H4 (cell line): ENCODE results near the gene OGA. TPM values are rescaled to one million over a fixed set of nuclear protein-coding genes. Genes with fewer than 3 reads are reported as not detected.

ENCODE experiments used
- DNase-seq: peaks from one replicate; pipeline ENCODE4 v3.0.0-alpha.2; 2015; ENCODE audit warnings: low spot score
- total RNA-seq: library from RNA; depleted of rRNA; stranded (reverse); fragments of >200 nt; shearing (Covaris generic); gene quantifications from 2 replicates; pipeline ENCODE4 v1.2.3, GENCODE V29; 2014

The OGA gene
- total RNA-seq, 1 experiment from 2014 or later = 45.3 TPM

DNA sequence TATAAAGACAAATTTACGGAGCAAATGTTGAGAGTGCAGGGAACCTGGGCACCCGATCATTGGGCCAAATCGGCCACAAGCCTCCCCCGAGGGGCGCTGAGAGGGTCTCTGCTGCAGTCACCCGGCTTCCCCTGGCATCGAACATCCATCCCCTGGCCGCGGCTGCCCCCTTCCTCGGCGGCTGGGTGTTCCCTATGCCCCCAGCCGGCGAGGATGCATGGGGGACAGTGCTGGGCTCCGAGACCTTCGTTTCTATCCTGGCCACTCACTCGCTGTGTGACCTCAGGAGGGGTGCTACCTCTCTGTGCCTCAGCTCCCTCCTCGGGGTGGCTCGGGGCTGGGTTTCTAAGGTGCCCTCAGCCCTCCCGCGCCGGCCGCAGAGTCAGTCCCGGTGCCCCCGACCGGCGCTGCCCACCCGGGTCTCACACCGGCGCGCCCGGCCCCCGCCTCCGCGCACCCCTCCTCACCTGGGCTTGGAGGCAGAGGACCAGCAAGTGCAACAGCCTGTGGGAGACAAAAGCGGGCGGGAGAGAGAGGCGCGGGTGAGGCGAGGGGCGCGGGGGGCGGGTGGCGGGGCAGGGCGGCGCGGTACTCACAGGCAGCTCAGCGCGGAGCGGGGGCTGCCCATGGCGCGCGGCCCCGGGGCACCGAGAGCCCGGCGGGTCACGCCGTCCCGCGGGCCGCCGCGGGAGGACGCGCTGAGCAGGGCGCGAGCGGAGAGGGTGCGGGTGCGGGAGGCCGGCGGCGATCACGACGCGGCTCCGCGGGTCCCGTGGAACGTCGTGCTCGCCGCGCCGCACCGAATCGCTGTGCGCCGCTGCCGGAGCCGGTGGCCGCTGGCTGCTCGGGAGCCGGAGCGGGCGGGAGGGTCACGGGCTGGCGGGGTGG, 42.7 kb downstream of the OGA start, which contains the start of gene FGF8:
TSS of gene FGF8 (minus strand) at position 842 of the 888 bp plus-strand sequence. CDS start at position 628, 214 bp downstream.
- no peak for DNase-seq

DNA sequence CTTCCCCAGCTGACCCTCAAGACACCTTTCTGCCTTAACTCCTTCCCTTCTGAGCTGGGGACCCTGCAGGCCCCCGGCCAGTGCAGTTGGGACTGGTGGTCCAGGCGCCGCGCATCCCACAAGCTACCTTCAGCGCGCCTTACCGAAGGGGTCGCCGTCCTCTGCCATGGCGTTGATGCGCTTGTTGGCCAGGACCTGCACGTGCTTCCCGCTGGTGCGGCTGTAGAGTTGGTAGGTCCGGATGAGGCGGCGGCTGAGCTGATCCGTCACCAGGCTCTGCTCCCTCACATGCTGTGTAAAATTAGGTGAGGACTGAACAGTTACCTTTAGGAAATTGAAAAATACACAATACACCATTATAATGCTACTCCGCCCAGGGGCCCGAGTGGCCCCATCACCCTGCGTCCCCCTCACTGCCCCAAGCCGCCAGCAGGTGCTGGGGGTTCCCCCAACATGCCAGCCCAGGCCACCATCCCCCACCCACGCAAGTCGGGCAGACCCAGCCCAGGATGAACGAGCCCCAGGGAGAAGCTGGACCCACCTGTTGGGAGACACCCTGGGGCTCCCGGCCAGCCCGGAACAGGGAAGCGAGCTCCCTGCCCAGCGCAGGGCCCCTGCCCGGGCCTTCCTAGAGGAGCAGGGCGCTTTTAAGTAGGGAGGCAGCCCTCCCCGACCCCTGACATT, 43.5 kb downstream of the OGA start:
- DNase-seq = no peak

- no peak for DNase-seq
Observed at GRCh38 chr10:101773923-101774588, 44.2 kb downstream of the OGA start.

DNA sequence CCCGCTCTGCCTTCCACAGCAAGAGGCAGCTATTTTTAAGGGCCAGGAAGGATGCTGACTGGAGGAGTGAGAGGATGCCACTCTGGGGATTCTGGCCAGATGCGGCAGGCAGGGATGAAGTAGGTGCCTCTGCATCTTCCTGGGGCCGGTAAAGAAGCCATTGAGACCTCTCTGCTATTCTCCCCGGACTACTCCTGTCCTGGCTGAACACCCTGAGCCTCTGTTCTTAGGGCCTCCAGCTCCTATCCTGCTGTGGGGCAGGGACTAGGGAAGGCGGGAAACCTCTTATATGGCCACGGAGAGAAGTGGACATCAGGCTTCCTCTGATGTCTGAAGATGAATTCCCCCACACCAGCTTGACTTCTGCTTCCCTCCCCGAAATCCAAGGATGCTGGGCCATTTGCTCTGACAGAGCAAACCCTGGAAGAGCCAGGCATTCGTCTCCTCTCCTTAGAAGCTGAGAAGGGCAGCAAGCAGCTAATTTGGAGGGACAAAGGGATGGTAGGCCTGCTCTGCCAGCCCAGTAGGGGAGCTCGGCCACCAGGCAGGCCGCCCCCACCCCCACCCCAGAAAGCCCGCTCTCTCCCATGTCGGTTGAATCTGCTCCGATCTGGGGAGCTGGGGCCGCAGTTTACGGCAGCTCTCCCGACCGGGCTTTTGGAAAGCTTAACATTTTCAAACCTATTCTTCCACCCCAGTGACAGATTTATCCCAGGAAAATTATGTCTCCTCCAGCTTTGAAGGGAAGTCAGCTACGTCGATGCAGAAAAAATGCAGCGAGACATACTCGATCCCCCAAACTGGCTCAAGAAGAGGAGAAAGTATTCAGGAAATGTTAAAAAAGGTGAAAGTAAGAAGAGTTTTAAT, 45.1 kb downstream of the OGA start:
- DNase-seq = no peak

DNA sequence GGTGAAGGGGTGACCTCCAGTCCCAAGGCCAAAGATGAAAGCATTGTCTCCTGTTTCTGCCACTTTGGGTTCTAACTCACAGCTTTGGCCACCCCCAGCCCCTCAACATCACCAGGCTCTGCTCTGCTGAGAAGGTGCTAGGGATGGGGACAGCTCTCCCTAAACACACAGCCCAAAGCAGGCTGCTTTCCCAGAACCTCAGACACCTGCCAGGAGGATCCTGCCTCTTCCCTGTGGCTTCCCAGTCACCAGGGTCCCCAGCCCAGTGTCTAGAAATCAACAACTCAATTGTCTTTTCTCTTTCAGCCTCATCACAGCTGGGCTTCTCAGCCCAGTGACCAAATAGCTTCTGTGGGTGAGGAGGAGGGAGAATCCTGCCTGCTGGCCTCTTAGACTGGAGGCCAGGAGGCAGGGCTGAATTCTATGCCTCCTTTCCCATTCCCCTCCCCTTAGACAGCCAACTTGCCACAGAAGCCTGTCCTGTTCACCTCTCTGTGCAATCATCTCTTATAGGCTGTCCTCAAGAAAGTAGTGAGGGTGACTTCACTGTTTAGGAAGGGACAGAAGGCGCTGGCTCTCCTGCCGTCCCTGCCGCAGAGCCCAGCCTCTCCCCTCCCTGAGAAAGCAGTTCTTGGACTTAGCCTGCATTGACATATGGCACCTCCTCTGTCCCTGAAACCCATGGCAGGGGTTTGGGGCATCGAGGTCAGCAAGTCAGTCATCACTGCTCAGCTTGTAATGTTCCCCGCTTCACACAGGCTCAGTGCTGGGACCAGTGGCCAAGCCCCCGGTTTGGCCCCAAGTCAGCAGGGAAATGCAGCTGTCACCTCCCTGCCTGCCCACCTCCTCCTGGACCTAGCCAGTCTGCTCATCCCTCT, 46.0 kb downstream of the OGA start:
- DNase-seq = no peak

DNA sequence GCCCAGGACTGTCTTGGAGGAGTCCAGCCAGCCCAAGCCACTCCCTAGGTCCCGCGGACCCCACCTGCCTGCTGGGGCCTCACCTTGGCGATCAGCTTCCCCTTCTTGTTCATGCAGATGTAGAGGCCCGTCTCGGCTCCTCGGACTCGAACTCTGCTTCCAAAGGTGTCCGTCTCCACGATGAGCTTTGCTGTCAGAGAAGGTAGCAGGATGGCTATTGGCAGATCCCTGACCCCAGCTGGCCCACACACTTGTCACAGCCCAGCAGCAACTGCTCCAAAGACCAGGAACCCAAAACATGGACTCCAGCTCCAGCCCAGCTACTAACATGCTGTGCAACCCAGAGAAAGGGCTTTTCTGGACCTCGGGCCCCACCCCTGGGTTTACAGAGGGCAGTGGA, 46.9 kb downstream of the OGA start:
- no peak for DNase-seq

DNA sequence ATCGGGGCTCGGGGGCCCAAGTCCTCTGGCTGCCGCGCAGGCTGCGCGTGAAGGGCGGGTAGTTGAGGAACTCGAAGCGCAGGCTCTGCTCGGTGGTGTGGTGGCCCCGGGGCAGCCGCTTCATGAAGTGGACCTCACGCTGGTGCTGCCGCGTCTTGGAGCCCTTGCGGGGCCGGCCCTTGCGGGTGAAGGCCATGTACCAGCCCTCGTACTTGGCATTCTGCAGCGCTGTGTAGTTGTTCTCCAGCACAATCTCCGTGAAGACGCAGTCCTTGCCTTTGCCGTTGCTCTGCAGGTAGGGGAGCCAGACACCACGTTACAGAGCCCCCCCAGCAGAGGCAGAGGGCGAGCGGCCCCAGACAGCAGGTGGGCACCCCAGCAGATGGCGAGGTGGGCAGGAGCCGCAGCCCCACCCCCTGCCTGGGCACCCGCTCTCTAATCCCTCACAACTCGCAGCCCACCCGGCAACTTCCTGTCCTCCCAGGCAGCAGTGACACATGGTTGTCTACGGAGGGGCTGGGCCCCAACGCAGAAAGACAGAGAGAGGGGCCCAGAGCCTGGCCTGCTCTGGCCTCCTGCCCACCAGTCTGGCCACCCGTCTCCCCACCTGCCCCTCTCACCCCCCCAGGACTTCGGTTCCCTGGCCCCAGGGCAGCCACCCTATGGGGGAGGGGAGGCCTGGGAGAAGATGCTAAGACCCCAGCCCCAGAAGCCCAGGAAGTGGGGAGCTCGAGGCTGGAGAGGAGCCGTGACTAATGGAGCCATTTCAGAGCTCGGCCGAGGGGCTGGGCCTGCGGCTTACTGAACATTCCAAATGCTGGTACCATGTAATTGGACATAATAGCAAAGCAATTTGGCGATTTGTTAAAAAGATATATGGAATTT, 47.7 kb downstream of the OGA start:
- no peak for DNase-seq

- DNase-seq = no peak
Observed at GRCh38 chr10:101769541-101770180, 48.6 kb downstream of the OGA start.

GRCh38 chr10:101768791-101769170, 49.5 kb downstream of the OGA start:
- no peak for DNase-seq

DNA sequence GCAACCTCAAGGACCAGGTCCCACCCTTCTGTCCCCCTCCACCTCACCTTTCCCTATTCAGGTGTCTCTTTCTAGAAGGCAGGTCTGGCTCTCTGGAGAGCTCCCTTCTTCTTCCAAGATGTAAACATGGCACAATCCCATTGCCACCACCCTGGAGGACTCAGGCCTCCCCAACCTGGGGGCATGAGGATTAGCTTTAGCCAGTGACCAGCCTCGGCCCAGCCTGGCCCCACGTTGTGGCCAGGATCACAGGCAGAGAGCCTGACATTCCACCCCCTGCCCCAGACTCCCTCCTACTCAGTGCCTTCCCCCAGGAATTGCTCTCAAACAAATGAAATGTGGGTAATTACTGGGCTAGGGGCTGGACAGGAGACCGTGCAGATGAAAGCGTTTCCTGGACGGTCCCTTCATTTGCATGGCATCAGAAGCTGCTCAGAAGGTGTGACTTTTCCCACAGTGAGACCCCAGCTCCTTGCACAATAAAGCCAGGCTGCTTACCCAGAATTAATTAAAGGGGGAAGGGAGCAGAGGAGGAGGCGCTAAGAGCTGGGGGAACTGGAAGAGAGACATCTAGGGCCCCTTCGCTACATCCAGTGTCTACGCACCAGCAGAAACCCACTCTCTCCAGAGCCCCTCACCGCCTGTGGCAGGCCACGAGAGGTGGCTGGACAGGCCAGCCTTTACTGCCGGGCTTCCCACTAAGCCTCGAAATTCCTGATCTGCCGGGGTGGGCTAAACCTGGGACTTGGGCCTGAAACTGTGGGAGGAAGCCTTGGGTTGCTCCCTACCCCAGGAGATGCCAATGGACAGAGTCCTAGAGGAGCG, 50.1 kb downstream of the OGA start:
- DNase-seq = no peak

DNA sequence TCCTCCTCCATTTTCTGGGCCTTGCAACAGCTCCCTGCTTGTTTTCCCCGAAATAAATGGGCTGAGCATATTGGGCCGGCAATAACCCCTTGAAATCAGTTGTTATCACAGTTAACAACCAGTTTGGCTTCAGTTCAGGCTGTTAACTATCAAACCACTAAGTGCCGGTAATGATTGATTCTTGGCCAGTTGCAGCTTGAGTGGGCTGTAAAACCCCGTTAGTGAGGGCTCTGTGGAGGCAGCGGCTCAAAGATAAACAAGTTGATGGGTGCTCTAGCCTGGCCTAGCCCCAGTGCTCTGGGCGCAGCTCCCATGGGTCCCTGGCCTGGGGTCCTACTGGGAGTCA, 50.7 kb downstream of the OGA start:
- no peak for DNase-seq

- DNase-seq = no peak
Observed at GRCh38 chr10:101766753-101767599, 51.3 kb downstream of the OGA start.

- DNase-seq = no peak
Observed at GRCh38 chr10:101766306-101766705, 51.9 kb downstream of the OGA start.

DNA sequence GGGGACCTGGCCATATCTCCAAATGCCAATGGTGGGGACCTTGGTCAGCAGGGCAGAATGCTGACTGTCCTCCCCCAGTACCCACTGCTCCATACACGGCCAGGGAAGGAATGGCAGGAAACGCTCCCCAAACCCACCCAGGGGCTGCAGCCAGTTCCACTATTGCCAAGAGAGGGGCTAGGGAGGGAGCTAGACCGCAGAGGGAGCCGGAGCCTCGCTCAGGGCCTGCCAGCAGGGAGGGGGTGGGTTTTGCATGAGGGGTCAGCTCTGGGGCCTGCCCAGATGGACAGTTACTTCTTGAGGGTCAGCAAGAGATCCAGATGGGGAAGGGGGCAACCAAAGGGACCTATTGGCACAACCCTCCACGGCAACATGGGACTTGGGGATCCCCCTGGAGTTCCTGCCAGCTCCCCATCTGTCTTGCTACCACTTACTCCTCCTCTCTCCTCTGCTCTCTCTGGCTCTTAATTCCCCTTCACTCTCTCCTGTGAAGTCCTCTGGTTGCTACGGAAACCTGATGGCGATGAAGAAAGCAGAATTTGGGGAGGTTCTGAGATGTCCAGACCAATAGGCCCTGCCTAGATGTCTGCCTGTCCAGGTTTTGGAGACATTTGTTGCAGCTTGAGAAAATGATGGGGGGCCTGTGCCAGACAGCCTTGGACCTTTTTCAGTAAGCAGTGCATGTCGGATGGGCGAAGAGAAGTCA, 55.0 kb downstream of the OGA start:
- DNase-seq = no peak

GRCh38 chr10:101762736-101763135, 55.5 kb downstream of the OGA start:
- no peak for DNase-seq

- no peak for DNase-seq
Observed at GRCh38 chr10:101761226-101761625, 57.0 kb downstream of the OGA start.

DNA sequence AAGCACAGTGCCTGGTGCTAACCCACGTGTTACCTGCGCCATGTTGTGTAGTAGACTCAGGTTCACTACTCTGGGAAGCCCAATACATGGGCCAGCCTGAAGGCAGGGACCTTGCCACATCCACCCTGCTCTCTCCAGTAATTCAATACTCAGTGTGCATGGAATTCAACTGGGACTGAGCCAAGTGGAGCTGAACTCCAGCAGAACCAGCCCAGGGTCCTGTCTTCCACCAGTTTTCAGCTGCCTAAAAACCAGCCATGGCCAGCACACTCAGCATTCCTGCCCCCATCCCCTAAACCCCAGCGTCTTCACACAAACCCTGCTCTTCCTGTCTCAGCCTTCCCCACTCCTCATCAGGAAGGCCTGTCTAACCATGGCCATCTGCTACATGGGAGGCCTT, 57.7 kb downstream of the OGA start:
- no peak for DNase-seq
